ENCODE results near the gene GRIN1.

DNA sequence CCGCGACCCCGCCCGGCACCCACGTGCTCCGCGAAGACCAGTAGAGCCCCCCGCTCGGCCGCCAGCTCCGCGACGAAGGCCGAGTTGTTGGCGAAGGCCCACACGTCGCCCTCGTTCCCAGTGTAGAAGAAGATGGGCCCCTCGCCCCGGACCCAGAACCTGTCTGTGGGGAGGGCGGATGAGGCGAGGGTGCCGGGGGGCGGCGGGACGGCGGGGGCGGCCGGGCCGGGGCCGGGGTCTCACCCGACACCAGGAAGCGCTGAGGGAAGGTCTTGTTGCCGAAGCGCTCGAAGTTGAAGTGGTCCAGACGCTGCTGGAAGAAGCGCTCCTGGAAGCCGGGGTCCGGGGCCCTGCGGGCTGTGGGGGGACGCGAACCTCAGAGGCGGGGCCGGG is 24.7 kb upstream of the GRIN1 start:
- TF ChIP-seq, protein P1, sequence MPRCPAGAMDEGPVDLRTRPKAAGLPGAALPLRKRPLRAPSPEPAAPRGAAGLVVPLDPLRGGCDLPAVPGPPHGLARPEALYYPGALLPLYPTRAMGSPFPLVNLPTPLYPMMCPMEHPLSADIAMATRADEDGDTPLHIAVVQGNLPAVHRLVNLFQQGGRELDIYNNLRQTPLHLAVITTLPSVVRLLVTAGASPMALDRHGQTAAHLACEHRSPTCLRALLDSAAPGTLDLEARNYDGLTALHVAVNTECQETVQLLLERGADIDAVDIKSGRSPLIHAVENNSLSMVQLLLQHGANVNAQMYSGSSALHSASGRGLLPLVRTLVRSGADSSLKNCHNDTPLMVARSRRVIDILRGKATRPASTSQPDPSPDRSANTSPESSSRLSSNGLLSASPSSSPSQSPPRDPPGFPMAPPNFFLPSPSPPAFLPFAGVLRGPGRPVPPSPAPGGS (CRISPR knock-in tag; IDR thresholded peaks at IDR 0.05): no peak
- TF ChIP-seq, protein P2, sequence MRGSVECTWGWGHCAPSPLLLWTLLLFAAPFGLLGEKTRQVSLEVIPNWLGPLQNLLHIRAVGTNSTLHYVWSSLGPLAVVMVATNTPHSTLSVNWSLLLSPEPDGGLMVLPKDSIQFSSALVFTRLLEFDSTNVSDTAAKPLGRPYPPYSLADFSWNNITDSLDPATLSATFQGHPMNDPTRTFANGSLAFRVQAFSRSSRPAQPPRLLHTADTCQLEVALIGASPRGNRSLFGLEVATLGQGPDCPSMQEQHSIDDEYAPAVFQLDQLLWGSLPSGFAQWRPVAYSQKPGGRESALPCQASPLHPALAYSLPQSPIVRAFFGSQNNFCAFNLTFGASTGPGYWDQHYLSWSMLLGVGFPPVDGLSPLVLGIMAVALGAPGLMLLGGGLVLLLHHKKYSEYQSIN (CRISPR knock-in tag; IDR thresholded peaks at IDR 0.05; ENCODE audit: borderline replicate concordance): no peak
- TF ChIP-seq POLR2A (IDR thresholded peaks at IDR 0.05; ENCODE audit: insufficient read depth in 1 of 2, low read depth in 2 of 2, low read length in 2 of 2) (no peak), ERF (CRISPR knock-in tag; IDR thresholded peaks at IDR 0.05) (no peak), ZKSCAN8 (CRISPR knock-in tag; IDR thresholded peaks at IDR 0.05; ENCODE audit: borderline replicate concordance) (no peak), ZNF274 (CRISPR knock-in tag; IDR thresholded peaks at IDR 0.05) (no peak), CEBPG (CRISPR knock-in tag; IDR thresholded peaks at IDR 0.05) (no peak), RNF2 (conservative IDR thresholded peaks at IDR 0.05; ENCODE audit: low read depth) (no peak), TBL1XR1 (IDR thresholded peaks at IDR 0.05; ENCODE audit: borderline replicate concordance, low read length, partially characterized antibody) (no peak), ZNF652 (CRISPR knock-in tag; IDR thresholded peaks at IDR 0.05; ENCODE audit: borderline replicate concordance, low read depth) (no peak), ZSCAN20 (CRISPR knock-in tag; IDR thresholded peaks at IDR 0.05; ENCODE audit: borderline replicate concordance) (no peak)
- TF ChIP-seq, protein P3, sequence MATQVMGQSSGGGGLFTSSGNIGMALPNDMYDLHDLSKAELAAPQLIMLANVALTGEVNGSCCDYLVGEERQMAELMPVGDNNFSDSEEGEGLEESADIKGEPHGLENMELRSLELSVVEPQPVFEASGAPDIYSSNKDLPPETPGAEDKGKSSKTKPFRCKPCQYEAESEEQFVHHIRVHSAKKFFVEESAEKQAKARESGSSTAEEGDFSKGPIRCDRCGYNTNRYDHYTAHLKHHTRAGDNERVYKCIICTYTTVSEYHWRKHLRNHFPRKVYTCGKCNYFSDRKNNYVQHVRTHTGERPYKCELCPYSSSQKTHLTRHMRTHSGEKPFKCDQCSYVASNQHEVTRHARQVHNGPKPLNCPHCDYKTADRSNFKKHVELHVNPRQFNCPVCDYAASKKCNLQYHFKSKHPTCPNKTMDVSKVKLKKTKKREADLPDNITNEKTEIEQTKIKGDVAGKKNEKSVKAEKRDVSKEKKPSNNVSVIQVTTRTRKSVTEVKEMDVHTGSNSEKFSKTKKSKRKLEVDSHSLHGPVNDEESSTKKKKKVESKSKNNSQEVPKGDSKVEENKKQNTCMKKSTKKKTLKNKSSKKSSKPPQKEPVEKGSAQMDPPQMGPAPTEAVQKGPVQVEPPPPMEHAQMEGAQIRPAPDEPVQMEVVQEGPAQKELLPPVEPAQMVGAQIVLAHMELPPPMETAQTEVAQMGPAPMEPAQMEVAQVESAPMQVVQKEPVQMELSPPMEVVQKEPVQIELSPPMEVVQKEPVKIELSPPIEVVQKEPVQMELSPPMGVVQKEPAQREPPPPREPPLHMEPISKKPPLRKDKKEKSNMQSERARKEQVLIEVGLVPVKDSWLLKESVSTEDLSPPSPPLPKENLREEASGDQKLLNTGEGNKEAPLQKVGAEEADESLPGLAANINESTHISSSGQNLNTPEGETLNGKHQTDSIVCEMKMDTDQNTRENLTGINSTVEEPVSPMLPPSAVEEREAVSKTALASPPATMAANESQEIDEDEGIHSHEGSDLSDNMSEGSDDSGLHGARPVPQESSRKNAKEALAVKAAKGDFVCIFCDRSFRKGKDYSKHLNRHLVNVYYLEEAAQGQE (IDR thresholded peaks at IDR 0.05; ENCODE audit: borderline replicate concordance in 1 of 2, low read depth in 1 of 2, low read length in 2 of 2): no peak
- TF ChIP-seq, protein P4, sequence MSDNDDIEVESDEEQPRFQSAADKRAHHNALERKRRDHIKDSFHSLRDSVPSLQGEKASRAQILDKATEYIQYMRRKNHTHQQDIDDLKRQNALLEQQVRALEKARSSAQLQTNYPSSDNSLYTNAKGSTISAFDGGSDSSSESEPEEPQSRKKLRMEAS (IDR thresholded peaks at IDR 0.05): no peak

Measured in HepG2 (cell line).